ENCODE data around the gene SLC22A2. TPM values are rescaled to one million over a fixed set of nuclear protein-coding genes. Genes with fewer than 3 reads are reported as not detected.

Gene SLC22A2
- polyA plus RNA-seq, 1 experiment = not detected

DNA sequence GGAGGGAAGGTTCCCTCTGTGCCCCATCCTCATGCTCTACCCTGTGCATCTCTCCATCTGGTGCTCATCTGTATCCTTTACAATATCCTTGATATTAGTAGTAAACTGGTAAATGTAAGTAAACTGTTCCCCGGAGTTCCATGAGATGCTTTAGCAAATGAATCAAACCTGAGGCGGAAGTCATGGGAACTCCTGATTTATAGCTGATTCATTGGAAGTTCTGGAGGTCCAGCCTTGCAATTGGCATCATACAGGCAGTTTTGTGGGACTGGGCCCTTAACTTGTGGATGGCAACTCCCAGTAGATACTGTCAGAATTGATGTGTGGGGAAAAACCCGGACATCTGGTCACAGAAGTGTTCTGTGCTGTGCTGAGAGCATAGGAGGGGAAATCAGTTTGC is 11.2 kb upstream of the SLC22A2 start:
- POLR2A ChIA-PET = no interaction called here
- Histone ChIP-seq H3K9me3 (ENCODE audit: control insufficient read depth, insufficient read depth, low read length) (no peaks in the 10 kb centered on the region; the same call in none of the 2 replicates), H3K27ac (ENCODE audit: low read depth, low read length) (no peak overlapping the region), H3K27me3 (ENCODE audit: control insufficient read depth, insufficient read depth, low read length) (no peaks in the 10 kb centered on the region), H3K4me3 (ENCODE audit: low read depth, low read length) (no peak overlapping the region)
- CTCF ChIA-PET = interaction anchor here (1.2 kb wide), 1 partner anchor 131 kb away, joined by 4 read pairs; no protein-coding TSS in a partner anchor
- DNase-seq (ENCODE audit: low read depth, low spot score) = no peak
- TF ChIP-seq, protein P1, sequence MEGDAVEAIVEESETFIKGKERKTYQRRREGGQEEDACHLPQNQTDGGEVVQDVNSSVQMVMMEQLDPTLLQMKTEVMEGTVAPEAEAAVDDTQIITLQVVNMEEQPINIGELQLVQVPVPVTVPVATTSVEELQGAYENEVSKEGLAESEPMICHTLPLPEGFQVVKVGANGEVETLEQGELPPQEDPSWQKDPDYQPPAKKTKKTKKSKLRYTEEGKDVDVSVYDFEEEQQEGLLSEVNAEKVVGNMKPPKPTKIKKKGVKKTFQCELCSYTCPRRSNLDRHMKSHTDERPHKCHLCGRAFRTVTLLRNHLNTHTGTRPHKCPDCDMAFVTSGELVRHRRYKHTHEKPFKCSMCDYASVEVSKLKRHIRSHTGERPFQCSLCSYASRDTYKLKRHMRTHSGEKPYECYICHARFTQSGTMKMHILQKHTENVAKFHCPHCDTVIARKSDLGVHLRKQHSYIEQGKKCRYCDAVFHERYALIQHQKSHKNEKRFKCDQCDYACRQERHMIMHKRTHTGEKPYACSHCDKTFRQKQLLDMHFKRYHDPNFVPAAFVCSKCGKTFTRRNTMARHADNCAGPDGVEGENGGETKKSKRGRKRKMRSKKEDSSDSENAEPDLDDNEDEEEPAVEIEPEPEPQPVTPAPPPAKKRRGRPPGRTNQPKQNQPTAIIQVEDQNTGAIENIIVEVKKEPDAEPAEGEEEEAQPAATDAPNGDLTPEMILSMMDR (IDR thresholded peaks at IDR 0.05; ENCODE audit: low read depth, low read length) = no peak

GRCh38 chr6:160269023-160269521 is 10.5 kb upstream of the SLC22A2 start:
- H3K9me3 ChIP-seq (ENCODE audit: control insufficient read depth, insufficient read depth, low read length) = no peaks in the 10 kb centered on the region; the same call in none of the 2 replicates
- no peak overlapping the region for H3K4me3 ChIP-seq (ENCODE audit: low read depth, low read length)
- TF ChIP-seq, protein P1 (IDR thresholded peaks at IDR 0.05; ENCODE audit: low read depth, low read length) = no peak
- H3K27me3 ChIP-seq (ENCODE audit: control insufficient read depth, insufficient read depth, low read length) = no peaks in the 10 kb centered on the region
- DNase-seq (ENCODE audit: low read depth, low spot score) = no peak
- ChIA-PET POLR2A (no interaction called here), CTCF (interaction anchor here (1.2 kb wide), 1 partner anchor 131 kb away, joined by 4 read pairs; no protein-coding TSS in a partner anchor)
- H3K27ac ChIP-seq (ENCODE audit: low read depth, low read length) = no peak overlapping the region

DNA sequence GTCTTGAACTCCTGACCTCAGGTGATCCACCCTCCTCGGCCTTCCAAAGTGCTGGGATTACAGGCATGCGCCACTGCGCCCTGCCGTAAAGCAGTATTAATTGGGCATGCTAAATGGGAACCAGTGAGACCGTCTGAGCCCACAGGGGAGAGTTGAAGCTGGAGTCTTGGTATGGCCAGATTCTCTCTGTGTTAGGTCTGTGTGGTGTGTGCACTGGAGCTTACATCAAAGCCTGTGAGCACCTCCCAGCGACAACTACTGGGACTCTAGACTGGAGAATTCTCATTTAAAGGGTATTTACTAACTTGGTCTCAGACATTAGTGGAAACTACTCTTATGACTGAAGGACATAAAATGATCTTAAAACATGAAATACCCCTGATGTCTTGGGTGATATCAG is 8.5 kb upstream of the SLC22A2 start:
- TF ChIP-seq, protein P1 (IDR thresholded peaks at IDR 0.05; ENCODE audit: low read depth, low read length) = no peak
- no peak for DNase-seq (ENCODE audit: low read depth, low spot score)
- H3K27ac ChIP-seq (ENCODE audit: low read depth, low read length) = no peak overlapping the region
- CTCF ChIA-PET = no interaction called here
- H3K9me3 ChIP-seq (ENCODE audit: control insufficient read depth, insufficient read depth, low read length) = no peaks in the 10 kb centered on the region; the same call in none of the 2 replicates
- POLR2A ChIA-PET = no interaction called here
- H3K27me3 ChIP-seq (ENCODE audit: control insufficient read depth, insufficient read depth, low read length) = no peaks in the 10 kb centered on the region
- H3K4me3 ChIP-seq (ENCODE audit: low read depth, low read length) = no peak overlapping the region

- CTCF ChIA-PET = no interaction called here
- Histone ChIP-seq H3K27ac (ENCODE audit: low read depth, low read length) (no peak overlapping the region), H3K9me3 (ENCODE audit: control insufficient read depth, insufficient read depth, low read length) (no peaks in the 10 kb centered on the region; the same call in 1 of the 2 replicates), H3K4me3 (ENCODE audit: low read depth, low read length) (no peak overlapping the region), H3K27me3 (ENCODE audit: control insufficient read depth, insufficient read depth, low read length) (no peaks in the 10 kb centered on the region)
- no peak for DNase-seq (ENCODE audit: low read depth, low spot score)
- POLR2A ChIA-PET = no interaction called here
- TF ChIP-seq, protein P1 (IDR thresholded peaks at IDR 0.05; ENCODE audit: low read depth, low read length) = no peak
Observed at GRCh38 chr6:160265869-160266476, 7.4 kb upstream of the SLC22A2 start.

DNA sequence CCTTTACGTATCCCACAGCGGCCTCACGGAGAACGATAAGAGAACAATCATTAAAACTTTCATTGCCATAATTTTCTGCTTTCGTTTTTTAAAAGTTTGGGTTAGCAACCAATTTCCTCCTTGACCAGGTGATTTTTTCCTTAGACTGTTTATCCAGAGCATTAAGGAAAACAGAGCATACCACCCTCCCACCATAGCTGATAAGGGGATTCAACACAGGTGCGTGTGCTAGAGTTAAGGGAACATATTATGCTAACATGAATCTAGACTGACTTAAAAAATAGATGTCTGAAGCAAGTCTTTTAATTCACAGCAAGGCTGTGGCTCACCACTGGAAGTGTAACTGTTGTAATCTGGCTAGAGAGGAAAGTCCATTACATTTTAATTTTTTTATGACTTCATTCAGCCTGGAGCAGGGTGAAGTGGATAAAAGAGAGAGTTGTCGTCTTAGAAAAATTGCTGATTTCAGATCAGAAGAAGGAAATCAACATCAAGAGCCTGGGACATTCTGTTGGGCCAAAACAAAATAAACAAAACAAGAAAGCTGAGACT is 5.5 kb upstream of the SLC22A2 start:
- POLR2A ChIA-PET = no interaction called here
- no peak overlapping the region for H3K4me3 ChIP-seq (ENCODE audit: low read depth, low read length)
- H3K27ac ChIP-seq (ENCODE audit: low read depth, low read length) = no peak overlapping the region
- TF ChIP-seq, protein P1 (IDR thresholded peaks at IDR 0.05; ENCODE audit: low read depth, low read length) = no peak
- H3K27me3 ChIP-seq (ENCODE audit: control insufficient read depth, insufficient read depth, low read length) = no peaks in the 10 kb centered on the region
- CTCF ChIA-PET = no interaction called here
- no peak for DNase-seq (ENCODE audit: low read depth, low spot score)
- peaks cover 4% of the 10 kb centered on the region for H3K9me3 ChIP-seq (ENCODE audit: control insufficient read depth, insufficient read depth, low read length)

All from AG04450 (cell line).